NCI-H1417 (cell line): ENCODE measurements around the gene TSC22D4.
A peak's percentile ranks its signal among the peaks of the same experiment; 100 is the strongest.
"Not testable (repeated sequence)": the region's sequence is repeated elsewhere in the genome, so short reads cannot be mapped to it uniquely, and the experiment has no call there.

ENCODE experiments used
- DNase-seq, 3 experiments: peaks; one replicate each; lab custom pipeline; 2025; lab: John Stamatoyannopoulos, UW

TSC22D4 gene

GRCh38 chr7:100444311-100445278 lies 34.4 kb downstream of the TSC22D4 start:
- DNase-seq, result no peak

- DNase-seq, result no peak
Observed at GRCh38 chr7:100443096-100443840, 35.7 kb downstream of the TSC22D4 start.

- DNase-seq, result no peak
Observed at GRCh38 chr7:100441641-100442535, 37.1 kb downstream of the TSC22D4 start.

- not testable (repeated sequence) for DNase-seq
Observed at GRCh38 chr7:100439244-100439643, 39.8 kb downstream of the TSC22D4 start.

- not testable (repeated sequence) for DNase-seq
Observed at GRCh38 chr7:100438731-100439130, 40.3 kb downstream of the TSC22D4 start.

- DNase-seq, result no peak
Observed at GRCh38 chr7:100438172-100438571, 40.8 kb downstream of the TSC22D4 start.

- DNase-seq, result no peak
Observed at GRCh38 chr7:100437150-100438100, 41.6 kb downstream of the TSC22D4 start.

- DNase-seq, result peak; percentile 22 to 88 (median 77)
Observed at GRCh38 chr7:100435401-100436304, 43.4 kb downstream of the TSC22D4 start.

- no peak for DNase-seq
Observed at GRCh38 chr7:100434297-100435144, 44.5 kb downstream of the TSC22D4 start.

GRCh38 chr7:100433592-100434296 lies 45.3 kb downstream of the TSC22D4 start:
- DNase-seq, result no peak

- no peak for DNase-seq
Observed at GRCh38 chr7:100433276-100433591, 45.8 kb downstream of the TSC22D4 start.

- no peak for DNase-seq
Observed at GRCh38 chr7:100432621-100433275, 46.3 kb downstream of the TSC22D4 start.

- DNase-seq, result no peak
Observed at GRCh38 chr7:100432053-100432452, 47.0 kb downstream of the TSC22D4 start.

- DNase-seq, result no peak
Observed at GRCh38 chr7:100431286-100431735, 47.7 kb downstream of the TSC22D4 start.

- no peak for DNase-seq
Observed at GRCh38 chr7:100430493-100431285, 48.3 kb downstream of the TSC22D4 start.

- peak; percentile 97 to 99 (median 97) for DNase-seq
Observed at GRCh38 chr7:100429637-100430492, 49.1 kb downstream of the TSC22D4 start, which contains the start of gene MEPCE. Gene MEPCE, plus strand, starts transcription at chr7:100429831. Its CDS starts 188 bp downstream, at chr7:100430019.
